ENCODE results near the gene ATP2A1.

- no peak for TF ChIP-seq JUNB (CRISPR knock-in tag; IDR thresholded peaks at IDR 0.05; ENCODE audit: borderline replicate concordance)
- no peak for TF ChIP-seq MAFK (conservative IDR thresholded peaks at IDR 0.05 in 1 of 2, IDR thresholded peaks at IDR 0.05 in 1 of 2; ENCODE audit: low read length in 2 of 2)
- TF ChIP-seq PBX3 (CRISPR knock-in tag; IDR thresholded peaks at IDR 0.05; ENCODE audit: borderline replicate concordance): no peak
- TF ChIP-seq EZH2 (conservative IDR thresholded peaks at IDR 0.05; ENCODE audit: low read depth, low read length): no peak
- no peak for TF ChIP-seq ZFP82 (CRISPR knock-in tag; IDR thresholded peaks at IDR 0.05; ENCODE audit: borderline replicate concordance)
- no peak for TF ChIP-seq CTCF (CRISPR knock-in tag; IDR thresholded peaks at IDR 0.05)
- no peak for TF ChIP-seq HNRNPL (IDR thresholded peaks at IDR 0.05; ENCODE audit: low read depth, low read length)
These were observed 8.7 kb downstream of the ATP2A1 start for GRCh38 chr16:28886945-28887344.

All from HepG2 (cell line).